Inferior parietal cortex (tissue), 1 donor: ENCODE results near the gene LIN37.

ENCODE experiments used
- DNase-seq: peaks from one replicate; pipeline ENCODE4 v3.0.0-alpha.2; 2016; ENCODE audit errors: extremely low spot score

The LIN37 gene

GRCh38 chr19:35734889-35735288 is 13.5 kb upstream of the LIN37 start:
- DNase-seq: no peak

DNA sequence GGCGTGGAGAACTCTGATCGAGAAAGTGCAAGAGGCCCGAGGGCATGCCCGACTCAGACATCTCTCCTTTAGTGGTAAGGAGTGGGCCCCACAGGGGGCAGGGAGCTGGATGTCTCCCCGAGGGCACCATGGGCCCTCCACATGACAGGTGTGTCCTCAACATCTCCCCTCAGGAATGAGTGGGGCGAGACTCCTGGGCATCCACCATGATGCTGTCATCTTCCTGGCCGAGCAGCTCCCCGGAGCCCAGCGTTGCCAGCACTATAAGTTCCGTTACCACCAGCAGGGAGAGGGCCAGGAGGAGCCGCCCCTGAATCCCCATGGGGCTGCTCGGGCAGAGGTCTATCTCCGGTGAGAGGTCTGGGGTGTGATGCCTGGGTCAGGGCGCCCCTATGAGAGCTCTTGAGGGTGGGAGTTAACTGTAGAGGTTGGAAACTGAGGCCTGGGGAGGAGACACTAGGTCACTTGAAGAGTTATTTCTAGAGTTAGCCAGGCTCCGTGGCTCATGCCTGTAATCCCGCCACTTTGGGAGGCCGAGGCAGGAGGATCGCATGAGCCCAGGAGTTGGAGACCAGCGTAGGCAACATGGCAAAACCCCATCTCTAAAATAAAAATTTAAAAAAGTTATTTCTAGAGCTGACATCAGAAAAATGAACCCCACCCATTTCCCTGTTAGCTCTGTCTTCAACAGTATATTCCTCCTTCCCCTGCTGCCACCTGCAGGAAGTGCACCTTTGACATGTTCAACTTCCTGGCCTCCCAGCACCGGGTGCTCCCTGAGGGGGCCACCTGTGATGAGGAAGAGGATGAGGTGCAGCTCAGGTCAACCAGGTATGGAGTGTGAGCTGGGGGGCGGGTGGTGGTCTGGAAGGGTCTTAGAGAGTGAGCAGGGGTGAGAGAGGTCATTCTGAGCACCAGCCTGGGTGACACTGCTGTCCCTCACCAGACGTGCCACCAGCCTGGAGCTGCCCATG is 11.2 kb upstream of the LIN37 start:
- DNase-seq: no peak

DNA sequence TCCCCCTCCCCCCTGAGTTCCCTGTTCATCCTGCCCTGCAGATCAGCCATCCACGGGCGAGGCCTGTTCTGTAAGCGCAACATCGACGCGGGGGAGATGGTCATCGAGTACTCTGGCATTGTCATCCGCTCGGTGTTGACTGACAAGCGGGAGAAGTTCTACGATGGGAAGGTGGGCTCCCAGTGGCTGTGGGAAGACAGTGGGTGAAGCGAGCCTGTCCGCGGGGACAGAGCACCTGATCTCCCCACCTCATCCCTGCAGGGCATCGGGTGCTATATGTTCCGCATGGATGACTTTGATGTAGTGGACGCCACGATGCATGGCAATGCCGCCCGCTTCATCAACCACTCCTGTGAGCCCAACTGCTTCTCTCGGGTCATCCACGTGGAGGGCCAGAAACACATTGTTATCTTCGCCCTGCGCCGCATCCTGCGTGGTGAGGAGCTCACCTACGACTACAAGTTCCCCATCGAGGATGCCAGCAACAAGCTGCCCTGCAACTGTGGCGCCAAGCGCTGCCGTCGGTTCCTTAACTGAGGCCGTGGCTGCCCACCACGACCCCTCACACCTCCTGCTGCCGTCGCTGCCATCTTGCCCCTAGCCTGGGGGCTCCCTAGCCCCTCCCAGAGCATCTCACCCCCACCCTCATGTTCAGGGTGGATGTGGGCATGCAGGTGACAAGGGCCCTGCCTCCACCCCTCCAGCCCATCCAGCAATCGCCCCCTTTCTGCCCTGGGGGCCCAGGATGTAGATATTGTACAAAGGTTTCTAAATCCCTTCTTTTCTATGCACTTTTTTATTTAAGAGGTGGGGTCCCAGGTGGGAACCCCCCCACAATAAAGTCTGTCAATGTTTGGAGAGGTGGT is 10.1 kb upstream of the LIN37 start:
- no peak for DNase-seq

DNA sequence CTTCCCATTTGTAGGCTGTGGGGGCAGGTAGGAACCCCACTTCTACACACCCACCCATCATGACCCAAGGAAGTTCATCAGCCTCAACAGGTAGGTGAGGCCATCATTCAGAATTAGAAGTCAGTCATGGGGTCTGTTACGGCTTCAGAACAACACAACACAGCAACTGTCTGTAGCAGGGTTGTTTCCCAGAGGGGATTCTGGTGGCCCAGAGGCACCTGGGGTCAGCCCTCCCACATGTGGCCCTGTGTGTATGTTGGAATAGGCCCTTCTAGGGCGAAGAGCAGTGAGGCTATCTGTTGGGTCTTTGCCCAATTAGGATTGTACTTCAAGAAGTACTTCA is 9.5 kb upstream of the LIN37 start:
- DNase-seq: no peak

GRCh38 chr19:35739275-35740107 is 8.9 kb upstream of the LIN37 start:
- no peak for DNase-seq

- no peak for DNase-seq
These were observed 8.3 kb upstream of the LIN37 start for GRCh38 chr19:35740108-35740422.

DNA sequence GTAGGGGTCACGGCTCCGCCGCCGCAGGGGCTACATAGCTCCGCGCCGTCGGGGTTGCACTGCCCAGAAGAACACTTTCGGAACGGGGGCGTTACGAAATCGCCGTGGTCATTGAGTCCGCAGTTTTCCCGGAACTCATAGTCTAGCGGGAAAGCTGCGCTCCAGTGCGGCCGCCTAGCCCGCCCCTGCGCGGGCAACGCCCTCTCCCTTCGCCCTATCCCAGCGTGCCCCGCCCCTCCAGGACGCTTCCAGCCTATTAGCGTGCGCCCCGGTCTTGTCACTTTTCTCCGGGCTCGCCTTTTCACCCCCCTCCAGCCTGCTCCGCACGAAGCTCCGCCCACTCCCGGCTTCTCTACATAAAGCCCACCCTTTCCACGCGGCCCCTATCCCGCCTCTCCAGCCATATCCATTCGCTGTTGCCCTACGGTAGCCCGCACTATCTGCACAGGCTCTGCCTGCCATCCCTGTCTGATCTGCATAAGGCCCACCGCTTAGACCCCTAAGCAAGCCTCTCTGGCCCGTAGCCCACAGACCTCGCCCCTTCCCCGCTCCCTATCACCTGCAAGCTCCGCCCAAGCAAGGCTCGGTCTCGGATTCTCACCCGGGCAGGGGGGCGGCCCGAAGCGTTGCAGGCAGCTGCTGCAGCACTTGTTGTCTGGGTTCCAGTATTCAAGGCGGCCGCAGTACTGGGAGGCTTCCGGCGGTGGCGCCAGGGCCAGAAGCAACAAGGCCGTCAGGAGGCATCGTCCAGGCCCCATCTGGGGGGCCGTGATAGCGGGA is 7.8 kb upstream of the LIN37 start:
- DNase-seq: peak; percentile 96

DNA sequence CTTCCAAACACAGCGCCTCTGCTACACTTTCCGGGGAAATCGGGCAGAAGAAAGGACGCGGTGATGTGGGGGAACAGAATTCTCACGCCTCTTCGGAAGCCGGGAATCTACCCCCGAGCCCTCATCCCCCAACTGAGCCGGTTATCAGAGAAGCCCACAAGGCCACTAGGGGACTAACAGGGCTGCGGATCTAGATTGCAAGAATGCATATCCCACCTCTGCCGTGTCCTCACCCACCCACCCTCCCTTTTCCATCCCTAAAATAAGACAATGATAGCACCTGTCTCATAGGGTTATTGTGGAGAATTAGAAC is 7.2 kb upstream of the LIN37 start:
- DNase-seq: no peak

GRCh38 chr19:35742121-35742724 is 6.2 kb upstream of the LIN37 start, which contains the start of gene IGFLR1:
TSS of gene IGFLR1 (minus strand) at chr19:35742452. CDS start at chr19:35741180, 1,272 bp downstream.
- DNase-seq: no peak

- no peak for DNase-seq
These were observed 4.5 kb upstream of the LIN37 start for GRCh38 chr19:35743640-35744429.

DNA sequence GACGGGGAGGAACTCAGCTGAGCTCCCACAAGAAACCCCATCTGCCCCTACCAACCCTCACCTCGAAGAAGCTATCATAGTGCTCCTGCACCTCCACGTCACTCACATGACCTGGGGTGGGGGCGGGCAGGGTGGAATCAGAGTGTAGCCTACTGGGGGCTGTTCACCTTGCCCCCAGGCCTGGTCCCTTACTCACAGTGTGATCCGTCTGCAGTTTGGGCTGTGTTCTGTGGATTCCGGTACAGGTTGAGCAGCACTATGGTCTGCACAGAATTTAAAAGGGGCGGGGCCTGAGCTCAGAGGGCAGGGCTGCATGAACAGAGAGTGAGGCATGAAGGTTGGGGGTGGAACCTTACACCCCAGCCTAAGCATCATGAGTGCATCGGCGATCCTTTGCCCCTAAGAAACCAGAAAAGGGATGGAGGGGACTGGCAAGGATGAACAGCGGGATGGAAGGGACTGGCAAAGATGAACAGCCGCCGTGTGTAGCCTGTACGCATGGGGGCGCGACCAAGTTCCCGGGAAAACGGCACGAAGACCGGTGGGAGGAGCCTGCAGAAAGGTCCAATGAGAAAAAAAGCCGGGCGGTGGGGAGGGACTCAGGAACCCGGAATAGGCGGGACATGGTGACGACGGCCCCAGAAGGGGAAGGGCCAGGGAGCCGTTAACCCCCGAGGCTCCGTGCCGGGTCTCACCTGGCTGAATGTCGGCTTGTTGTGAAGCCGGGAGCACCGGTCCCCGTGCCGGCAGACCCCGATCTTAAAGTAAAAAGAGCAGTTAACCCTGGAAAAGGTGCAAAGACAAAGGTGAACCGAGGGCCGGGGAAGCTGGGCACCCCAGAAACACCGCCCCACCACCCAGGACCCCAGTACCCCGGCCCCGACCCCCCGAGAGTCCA is 3.7 kb upstream of the LIN37 start:
- DNase-seq: peak; percentile 95

DNA sequence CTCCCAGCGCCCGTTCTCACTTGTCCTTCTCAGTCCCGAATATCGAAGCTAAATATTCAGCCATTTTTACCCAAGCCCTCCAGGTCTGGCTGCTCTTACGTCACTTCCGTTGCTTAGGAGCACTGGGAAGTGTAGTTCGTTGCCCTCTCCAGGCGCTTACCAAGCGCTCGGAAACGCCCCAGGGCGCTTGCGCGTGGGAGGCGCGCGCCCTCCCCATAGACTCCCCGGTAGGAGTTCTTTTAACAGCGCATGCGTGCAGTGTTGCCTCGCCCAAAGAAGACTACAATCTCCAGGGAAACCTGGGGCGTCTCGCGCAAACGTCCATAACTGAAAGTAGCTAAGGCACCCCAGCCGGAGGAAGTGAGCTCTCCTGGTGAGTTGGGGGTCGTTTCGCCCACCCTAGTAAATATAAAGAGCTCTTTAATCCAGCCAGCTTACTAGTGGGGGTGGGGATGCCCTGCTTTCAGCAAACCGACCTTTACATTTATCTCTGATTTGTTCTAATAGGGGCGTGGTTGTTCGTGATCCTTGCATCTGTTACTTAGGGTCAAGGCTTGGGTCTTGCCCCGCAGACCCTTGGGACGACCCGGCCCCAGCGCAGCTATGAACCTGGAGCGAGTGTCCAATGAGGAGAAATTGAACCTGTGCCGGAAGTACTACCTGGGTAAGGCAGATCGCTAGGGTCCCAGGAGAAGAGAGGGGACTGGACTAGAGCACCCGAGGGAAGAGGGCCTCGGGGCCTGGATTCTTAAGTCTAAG is 2.9 kb upstream of the LIN37 start, which contains the start of the genes PSENEN and U2AF1L4:
Gene PSENEN, plus strand, starts transcription at position 324 of the 759 bp plus-strand sequence. Its CDS starts 280 bp downstream, at position 604.
Gene U2AF1L4, minus strand, starts transcription at position 91 of the 759 bp plus-strand sequence. Its CDS starts 27 bp downstream, at position 64.
- DNase-seq: peak; percentile 100

DNA sequence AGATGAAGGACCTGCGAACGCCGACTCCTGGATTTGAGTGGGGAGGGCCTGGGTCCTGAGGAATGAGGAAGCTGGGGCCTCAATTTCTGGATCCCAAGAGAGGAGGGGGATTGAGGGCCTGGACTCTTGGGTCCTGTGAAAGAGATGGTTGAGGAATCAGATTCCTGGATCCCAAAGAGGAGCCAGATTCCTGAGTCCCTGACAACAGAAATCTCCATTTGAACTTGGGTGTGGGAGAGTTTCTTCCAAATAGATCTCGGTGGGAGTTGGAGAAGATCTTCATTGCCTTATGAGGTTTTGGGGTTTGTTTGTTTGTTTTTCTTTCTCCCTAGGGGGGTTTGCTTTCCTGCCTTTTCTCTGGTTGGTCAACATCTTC is 2.3 kb upstream of the LIN37 start:
- DNase-seq: no peak

GRCh38 chr19:35746531-35746930 is 1.8 kb upstream of the LIN37 start:
- no peak for DNase-seq

DNA sequence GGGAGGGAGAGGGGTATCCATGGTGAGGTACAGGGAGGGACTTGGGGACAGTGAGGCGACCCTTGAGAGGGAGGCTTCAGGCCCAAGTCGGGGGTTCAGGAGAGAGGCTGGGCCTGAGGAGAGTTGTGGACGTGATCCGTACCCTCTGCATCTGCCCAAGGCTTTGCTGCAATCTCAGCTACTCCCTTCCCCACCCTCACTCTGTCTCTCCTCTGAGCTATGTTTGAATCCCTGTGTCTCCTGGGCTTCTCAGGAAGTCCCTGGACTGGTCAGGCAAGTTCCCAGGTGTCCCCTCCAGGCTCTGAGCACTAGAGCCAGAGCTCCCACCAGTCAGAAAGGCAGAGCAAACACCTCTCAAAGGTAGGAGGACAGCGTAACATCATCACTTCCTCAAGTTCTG is 1.8 kb downstream of the LIN37 start:
- DNase-seq: no peak

- DNase-seq: no peak
These were observed 3.7 kb downstream of the LIN37 start for GRCh38 chr19:35751839-35752745.
